ENCODE measurements around the gene AP2A2.
"Not testable (repeated sequence)": the region's sequence is repeated elsewhere in the genome, so short reads cannot be mapped to it uniquely, and the experiment has no call there.

The AP2A2 gene

GRCh38 chr11:1000357-1001278 is 74.9 kb downstream of the AP2A2 start:
- DNase-seq = no peak

GRCh38 chr11:1001617-1002405 is 76.1 kb downstream of the AP2A2 start:
- no peak for DNase-seq

- no peak for DNase-seq
Measured at GRCh38 chr11:1002406-1002984, 76.8 kb downstream of the AP2A2 start.

- DNase-seq = no peak
Measured at GRCh38 chr11:1003159-1003558, 77.5 kb downstream of the AP2A2 start.

GRCh38 chr11:1005928-1006327 is 80.3 kb downstream of the AP2A2 start:
- no peak for DNase-seq

GRCh38 chr11:1006762-1007161 is 81.1 kb downstream of the AP2A2 start:
- no peak for DNase-seq

- DNase-seq = no peak
Measured at GRCh38 chr11:1007279-1007678, 81.6 kb downstream of the AP2A2 start.

GRCh38 chr11:1008001-1008802 is 82.5 kb downstream of the AP2A2 start:
- DNase-seq = no peak

- no peak for DNase-seq
Measured at GRCh38 chr11:1008803-1009145, 83.1 kb downstream of the AP2A2 start.

GRCh38 chr11:1009371-1009770 is 83.7 kb downstream of the AP2A2 start:
- DNase-seq = no peak

GRCh38 chr11:1009991-1010390 is 84.3 kb downstream of the AP2A2 start:
- no peak for DNase-seq

- no peak for DNase-seq
Measured at GRCh38 chr11:1010551-1011319, 85.1 kb downstream of the AP2A2 start.

- no peak for DNase-seq
Measured at GRCh38 chr11:1011320-1011698, 85.6 kb downstream of the AP2A2 start.

- no peak for DNase-seq
Measured at GRCh38 chr11:1012291-1012690, 86.6 kb downstream of the AP2A2 start.

GRCh38 chr11:1012740-1013630 is 87.3 kb downstream of the AP2A2 start:
- no peak for DNase-seq

- DNase-seq = no peak
Measured at GRCh38 chr11:1013631-1013935, 87.9 kb downstream of the AP2A2 start.

- no peak for DNase-seq
Measured at GRCh38 chr11:1014276-1014675, 88.6 kb downstream of the AP2A2 start.

- no peak for DNase-seq
Measured at GRCh38 chr11:1015064-1015463, 89.4 kb downstream of the AP2A2 start.

- DNase-seq = no peak
Measured at GRCh38 chr11:1015826-1016545, 90.3 kb downstream of the AP2A2 start.

GRCh38 chr11:1016610-1017126 is 91.0 kb downstream of the AP2A2 start:
- DNase-seq = not testable (repeated sequence)
